Memory B cell (primary cell): ENCODE measurements around the gene BPIFB1.

Source experiments
- ATAC-seq: fragments of 150-1000 bp; cut with Tn5 transposase; 2 replicates; pipeline ENCODE4 v1.10.0; 2021; ENCODE audit warnings: low read depth, mild to moderate bottlenecking, moderate library complexity
- DNase-seq, 2 donors: peaks; one replicate each; pipeline ENCODE4 v3.0.0; 2022; ENCODE audit warnings: low spot score in 2 of 2
- H3K27ac Mint-ChIP-seq: one replicate; pipeline ENCODE4 v1.8.0; 2022; ENCODE audit warnings: mild to moderate bottlenecking, moderate library complexity, mixed read lengths
- H3K27me3 Mint-ChIP-seq: one replicate; pipeline ENCODE4 v1.8.0; 2022; ENCODE audit warnings: mixed read lengths
- H3K36me3 Mint-ChIP-seq: one replicate; pipeline ENCODE4 v1.8.0; 2022; ENCODE audit warnings: mild to moderate bottlenecking, mixed read lengths
- H3K4me1 Mint-ChIP-seq: one replicate; pipeline ENCODE4 v1.8.0; 2022; ENCODE audit warnings: mixed read lengths
- H3K4me3 Mint-ChIP-seq: one replicate; pipeline ENCODE4 v1.8.0; 2022; ENCODE audit warnings: mild to moderate bottlenecking, moderate library complexity, mixed read lengths
- H3K9me3 Mint-ChIP-seq: one replicate; pipeline ENCODE4 v1.8.0; 2022; ENCODE audit warnings: mixed read lengths

Gene BPIFB1

GRCh38 chr20:33282991-33283555 lies at the start of gene BPIFB1:
TSS of gene BPIFB1 (plus strand) at chr20:33283214. CDS start at chr20:33286074, 2,860 bp downstream.
- DNase-seq (no peak), ATAC-seq (no peak)
- Mint-ChIP-seq H3K27me3 (peaks cover 24% of the 10 kb centered on the region), H3K4me1 (no peaks in the 10 kb centered on the region), H3K27ac (no peak within 1 kb of the TSS), H3K4me3 (no peak within 1 kb of the TSS), H3K36me3 (no peaks in the 10 kb centered on the region), H3K9me3 (no peaks in the 10 kb centered on the region)

GRCh38 chr20:33234050-33234449 lies 49.0 kb upstream of the BPIFB1 start:
- Mint-ChIP-seq H3K9me3 (no peaks in the 10 kb centered on the region), H3K27me3 (peaks cover 18% of the 10 kb centered on the region)

GRCh38 chr20:33235696-33236095 lies 47.3 kb upstream of the BPIFB1 start, which contains the start of gene BPIFA1:
TSS of gene BPIFA1 (plus strand) at chr20:33235996. CDS start at chr20:33237712, 1,716 bp downstream.
- H3K27me3 Mint-ChIP-seq, result peaks cover 24% of the 10 kb centered on the region
- ATAC-seq (no peak), DNase-seq (no peak)
- no peak within 1 kb of the TSS for H3K27ac Mint-ChIP-seq
- H3K9me3 Mint-ChIP-seq, result no peaks in the 10 kb centered on the region
- H3K4me3 Mint-ChIP-seq, result no peak within 1 kb of the TSS
- H3K4me1 Mint-ChIP-seq, result no peaks in the 10 kb centered on the region
- no peaks in the 10 kb centered on the region for H3K36me3 Mint-ChIP-seq

More at GRCh38 chr20:33234050-33234449, 49.0 kb upstream of the BPIFB1 start:
- Mint-ChIP-seq H3K4me1 (no peaks in the 10 kb centered on the region), H3K27ac (no peak overlapping the region), H3K4me3 (no peak overlapping the region), H3K36me3 (no peaks in the 10 kb centered on the region)
- no peak for DNase-seq
- ATAC-seq, result no peak

- no peaks in the 10 kb centered on the region for H3K4me1 Mint-ChIP-seq
- no peak overlapping the region for H3K27ac Mint-ChIP-seq
- no peaks in the 10 kb centered on the region for H3K36me3 Mint-ChIP-seq
- H3K9me3 Mint-ChIP-seq, result no peaks in the 10 kb centered on the region
- peaks cover 22% of the 10 kb centered on the region for H3K27me3 Mint-ChIP-seq
- no peak overlapping the region for H3K4me3 Mint-ChIP-seq
- DNase-seq, result no peak
- no peak for ATAC-seq
Measured at GRCh38 chr20:33236351-33236750, 46.7 kb upstream of the BPIFB1 start.

GRCh38 chr20:33237989-33238388 lies 45.0 kb upstream of the BPIFB1 start:
- peaks cover 26% of the 10 kb centered on the region for H3K27me3 Mint-ChIP-seq
- no peak overlapping the region for H3K4me3 Mint-ChIP-seq
- H3K4me1 Mint-ChIP-seq, result no peaks in the 10 kb centered on the region
- no peaks in the 10 kb centered on the region for H3K36me3 Mint-ChIP-seq
- DNase-seq (no peak), ATAC-seq (no peak)
- no peak overlapping the region for H3K27ac Mint-ChIP-seq
- no peaks in the 10 kb centered on the region for H3K9me3 Mint-ChIP-seq

- ATAC-seq (no peak), DNase-seq (no peak)
- Mint-ChIP-seq H3K4me3 (no peak overlapping the region), H3K27ac (no peak overlapping the region), H3K9me3 (no peaks in the 10 kb centered on the region), H3K4me1 (no peaks in the 10 kb centered on the region), H3K36me3 (no peaks in the 10 kb centered on the region), H3K27me3 (peaks cover 26% of the 10 kb centered on the region)
Measured at GRCh38 chr20:33239418-33239817, 43.6 kb upstream of the BPIFB1 start.

GRCh38 chr20:33239979-33240736 lies 42.9 kb upstream of the BPIFB1 start:
- Mint-ChIP-seq H3K4me1 (no peaks in the 10 kb centered on the region), H3K27ac (no peak overlapping the region), H3K36me3 (no peaks in the 10 kb centered on the region), H3K4me3 (no peak overlapping the region), H3K27me3 (peaks cover 28% of the 10 kb centered on the region), H3K9me3 (no peaks in the 10 kb centered on the region)
- DNase-seq (no peak), ATAC-seq (no peak)

- Mint-ChIP-seq H3K27ac (no peak overlapping the region), H3K9me3 (no peaks in the 10 kb centered on the region), H3K27me3 (peaks cover 28% of the 10 kb centered on the region), H3K4me3 (no peak overlapping the region), H3K4me1 (no peaks in the 10 kb centered on the region), H3K36me3 (no peaks in the 10 kb centered on the region)
- DNase-seq, result no peak
- no peak for ATAC-seq
Measured at GRCh38 chr20:33240923-33241322, 42.1 kb upstream of the BPIFB1 start.

GRCh38 chr20:33242319-33243100 lies 40.5 kb upstream of the BPIFB1 start:
- DNase-seq, result no peak
- H3K4me1 Mint-ChIP-seq, result no peaks in the 10 kb centered on the region
- H3K36me3 Mint-ChIP-seq, result no peaks in the 10 kb centered on the region
- no peak overlapping the region for H3K27ac Mint-ChIP-seq
- H3K27me3 Mint-ChIP-seq, result peaks cover 24% of the 10 kb centered on the region
- ATAC-seq, result no peak
- H3K4me3 Mint-ChIP-seq, result no peak overlapping the region
- no peaks in the 10 kb centered on the region for H3K9me3 Mint-ChIP-seq

- Mint-ChIP-seq H3K4me1 (no peaks in the 10 kb centered on the region), H3K4me3 (no peak overlapping the region), H3K27me3 (peaks cover 9% of the 10 kb centered on the region), H3K9me3 (no peaks in the 10 kb centered on the region), H3K36me3 (no peaks in the 10 kb centered on the region), H3K27ac (no peak overlapping the region)
- DNase-seq (no peak), ATAC-seq (no peak)
Measured at GRCh38 chr20:33246077-33246476, 36.9 kb upstream of the BPIFB1 start.

GRCh38 chr20:33249456-33249855 lies 33.6 kb upstream of the BPIFB1 start:
- peaks cover 2% of the 10 kb centered on the region for H3K9me3 Mint-ChIP-seq
- peaks cover 6% of the 10 kb centered on the region for H3K27me3 Mint-ChIP-seq
- no peak overlapping the region for H3K27ac Mint-ChIP-seq
- no peak overlapping the region for H3K4me3 Mint-ChIP-seq
- ATAC-seq (no peak), DNase-seq (no peak)
- H3K4me1 Mint-ChIP-seq, result no peaks in the 10 kb centered on the region
- H3K36me3 Mint-ChIP-seq, result no peaks in the 10 kb centered on the region

GRCh38 chr20:33250666-33251065 lies 32.3 kb upstream of the BPIFB1 start:
- Mint-ChIP-seq H3K36me3 (no peaks in the 10 kb centered on the region), H3K4me3 (no peak overlapping the region), H3K27me3 (peaks cover 4% of the 10 kb centered on the region), H3K27ac (no peak overlapping the region), H3K4me1 (no peaks in the 10 kb centered on the region), H3K9me3 (peaks cover 4% of the 10 kb centered on the region)
- DNase-seq, result no peak
- ATAC-seq, result no peak

- Mint-ChIP-seq H3K4me1 (no peaks in the 10 kb centered on the region), H3K4me3 (no peak overlapping the region), H3K9me3 (peaks cover 4% of the 10 kb centered on the region), H3K27me3 (peaks cover 4% of the 10 kb centered on the region), H3K36me3 (no peaks in the 10 kb centered on the region), H3K27ac (no peak overlapping the region)
- DNase-seq (no peak), ATAC-seq (no peak)
Measured at GRCh38 chr20:33251496-33251895, 31.5 kb upstream of the BPIFB1 start.

- Mint-ChIP-seq H3K27me3 (peaks cover 8% of the 10 kb centered on the region), H3K36me3 (no peaks in the 10 kb centered on the region), H3K4me1 (no peaks in the 10 kb centered on the region), H3K4me3 (no peak overlapping the region), H3K27ac (no peak overlapping the region), H3K9me3 (peaks cover 4% of the 10 kb centered on the region)
- DNase-seq (no peak), ATAC-seq (no peak)
Measured at GRCh38 chr20:33252460-33252859, 30.6 kb upstream of the BPIFB1 start.
